Panc1 (cell line): ENCODE results near the gene ORC2. TPM values are rescaled to one million over a fixed set of nuclear protein-coding genes. Genes with fewer than 3 reads are reported as not detected.

Source experiments
- ATAC-seq: fragments of 200-7000 bp; cut with Tn5 transposase; 2 replicates; pipeline ENCODE4 v1.9.1; 2020; ENCODE audit warnings: mild to moderate bottlenecking, moderate library complexity
- BruUV-seq: library from RNA; stranded (reverse); fragments of 400-500 nt; replicated peaks from 2 replicates; lab custom pipeline; 2021; lab: Mats Ljungman, UMichigan
- CTCF ChIA-PET: fragments of 300-600 bp; sonication (Branson Sonifier 250); formaldehyde crosslinking; loops from one replicate; lab custom pipeline; 2022; ENCODE audit warnings: antibody characterized with exemption; lab: Charles Lee
- POLR2A ChIA-PET: fragments of 300-600 bp; sonication (Branson Sonifier 250); formaldehyde crosslinking; loops from one replicate; lab custom pipeline; 2022; ENCODE audit warnings: antibody characterized with exemption; lab: Charles Lee
- DNase-seq: peaks from one replicate; pipeline ENCODE4 v3.0.0-alpha.2; 2010; ENCODE audit warnings: low read depth, low spot score
- H3K27ac ChIP-seq: 2 replicates; pipeline ENCODE4 v1.5.1; 2011; ENCODE audit warnings: mild to moderate bottlenecking, low read length, inconsistent platforms
- H3K27me3 ChIP-seq: fragments of 200-500 bp; sonication (Bioruptor generic); 2 replicates; pipeline ENCODE4 v1.6.0; 2014; ENCODE audit warnings: low read length, inconsistent platforms; ENCODE audit not compliant: control insufficient read depth, insufficient read depth
- H3K36me3 ChIP-seq: fragments of 200-500 bp; sonication (Bioruptor generic); 2 replicates; pipeline ENCODE4 v1.5.1; 2014; ENCODE audit warnings: inconsistent platforms, mild to moderate bottlenecking, low read length, moderate library complexity; ENCODE audit not compliant: control insufficient read depth, insufficient read depth
- H3K4me1 ChIP-seq: 2 replicates; pipeline ENCODE4 v1.5.1; 2011; ENCODE audit warnings: inconsistent platforms, mild to moderate bottlenecking, low read length, moderate library complexity; ENCODE audit not compliant: control insufficient read depth, insufficient read depth
- H3K4me3 ChIP-seq, 2 experiments: 2 replicates each; pipeline ENCODE4 v1.5.1; 2011 to 2012; ENCODE audit warnings: low read depth in 2 of 2, low read length in 2 of 2, mild to moderate bottlenecking in 2 of 2, inconsistent platforms in 1 of 2, moderate library complexity in 1 of 2
- H3K9me3 ChIP-seq: fragments of 200-500 bp; sonication (Bioruptor generic); 2 replicates; pipeline ENCODE4 v1.5.1; 2014; ENCODE audit warnings: low read depth, mild to moderate bottlenecking, inconsistent platforms, low read length, moderate library complexity; ENCODE audit not compliant: control insufficient read depth, insufficient read depth
- POLR2AphosphoS5 ChIP-seq: IDR thresholded peaks from 2 replicates; pipeline ENCODE4 v1.6.1; 2012; ENCODE audit warnings: mild to moderate bottlenecking, low read depth, low read length, moderate library complexity
- SIN3A ChIP-seq: IDR thresholded peaks from 2 replicates; pipeline ENCODE4 v1.6.1; 2012; ENCODE audit warnings: low read depth, mild to moderate bottlenecking, low read length, moderate library complexity, borderline replicate concordance; ENCODE audit not compliant: insufficient read depth
- TCF7L2 ChIP-seq: IDR thresholded peaks from 2 replicates; pipeline ENCODE4 v1.6.1; 2011; ENCODE audit warnings: mild to moderate bottlenecking, low read depth, low read length, inconsistent platforms
- in situ Hi-C: cut with HindIII; loops from 2 replicates; pipeline ENCODE4 v1.10.0; 2016; ENCODE audit warnings: low sequenced_read_pairs, low pct_unique_long_range_greater_than_20kb
- intact Hi-C: fragments of 100-400 bp; cut with micrococcal nuclease; formaldehyde crosslinking; loops from one replicate; pipeline ENCODE4 v1.10.0; 2022; ENCODE audit not compliant: unreplicated experiment
- total RNA-seq: library from RNA; stranded (reverse); gene quantifications from one replicate; pipeline ENCODE4 v1.2.1, GENCODE V29; 2021; ENCODE audit not compliant: unreplicated experiment
- TF ChIP-seq, protein P1 (sequence below), 2 experiments: IDR thresholded peaks; 2 replicates each; pipeline ENCODE4 v1.6.1; 2011 to 2012; ENCODE audit warnings: low read depth in 2 of 2, control low read depth in 1 of 2, low read length in 1 of 2, mild to moderate bottlenecking in 1 of 2, moderate library complexity in 1 of 2; ENCODE audit not compliant: insufficient read depth in 1 of 2
- TF ChIP-seq, protein P2 (sequence below): fragments of 450-650 bp; IDR thresholded peaks from 2 replicates; pipeline ENCODE4 v1.5.1; 2017; ENCODE audit warnings: mild to moderate bottlenecking

The ORC2 gene
- total RNA-seq, 1 experiment from 2014 or later = 41.8 TPM

DNA sequence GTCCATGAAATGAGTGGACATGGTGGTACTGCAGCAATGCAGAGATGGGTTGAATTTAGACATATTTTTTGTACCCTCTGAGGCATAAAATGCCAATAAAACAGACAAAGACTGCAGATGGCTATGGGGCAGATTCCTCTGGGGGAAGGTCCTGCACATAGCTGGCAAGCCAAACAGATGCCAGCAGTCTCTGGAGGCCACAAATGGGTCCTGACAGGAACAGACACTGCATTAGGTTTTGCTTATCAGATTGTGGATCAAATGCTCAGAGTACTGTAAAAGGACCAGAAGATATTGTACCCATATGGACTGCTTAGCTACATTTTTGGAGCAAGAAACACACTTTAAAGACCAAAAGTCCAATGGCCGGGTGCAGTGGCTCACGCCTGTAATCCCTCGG, 40.9 kb upstream of the ORC2 start:
- TF ChIP-seq, protein P1, sequence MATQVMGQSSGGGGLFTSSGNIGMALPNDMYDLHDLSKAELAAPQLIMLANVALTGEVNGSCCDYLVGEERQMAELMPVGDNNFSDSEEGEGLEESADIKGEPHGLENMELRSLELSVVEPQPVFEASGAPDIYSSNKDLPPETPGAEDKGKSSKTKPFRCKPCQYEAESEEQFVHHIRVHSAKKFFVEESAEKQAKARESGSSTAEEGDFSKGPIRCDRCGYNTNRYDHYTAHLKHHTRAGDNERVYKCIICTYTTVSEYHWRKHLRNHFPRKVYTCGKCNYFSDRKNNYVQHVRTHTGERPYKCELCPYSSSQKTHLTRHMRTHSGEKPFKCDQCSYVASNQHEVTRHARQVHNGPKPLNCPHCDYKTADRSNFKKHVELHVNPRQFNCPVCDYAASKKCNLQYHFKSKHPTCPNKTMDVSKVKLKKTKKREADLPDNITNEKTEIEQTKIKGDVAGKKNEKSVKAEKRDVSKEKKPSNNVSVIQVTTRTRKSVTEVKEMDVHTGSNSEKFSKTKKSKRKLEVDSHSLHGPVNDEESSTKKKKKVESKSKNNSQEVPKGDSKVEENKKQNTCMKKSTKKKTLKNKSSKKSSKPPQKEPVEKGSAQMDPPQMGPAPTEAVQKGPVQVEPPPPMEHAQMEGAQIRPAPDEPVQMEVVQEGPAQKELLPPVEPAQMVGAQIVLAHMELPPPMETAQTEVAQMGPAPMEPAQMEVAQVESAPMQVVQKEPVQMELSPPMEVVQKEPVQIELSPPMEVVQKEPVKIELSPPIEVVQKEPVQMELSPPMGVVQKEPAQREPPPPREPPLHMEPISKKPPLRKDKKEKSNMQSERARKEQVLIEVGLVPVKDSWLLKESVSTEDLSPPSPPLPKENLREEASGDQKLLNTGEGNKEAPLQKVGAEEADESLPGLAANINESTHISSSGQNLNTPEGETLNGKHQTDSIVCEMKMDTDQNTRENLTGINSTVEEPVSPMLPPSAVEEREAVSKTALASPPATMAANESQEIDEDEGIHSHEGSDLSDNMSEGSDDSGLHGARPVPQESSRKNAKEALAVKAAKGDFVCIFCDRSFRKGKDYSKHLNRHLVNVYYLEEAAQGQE (IDR thresholded peaks at IDR 0.05; ENCODE audit: insufficient read depth in 1 of 2, low read depth in 2 of 2, low read length in 1 of 2) = no peak
- no peak overlapping the region for H3K4me3 ChIP-seq
- H3K9me3 ChIP-seq = no peaks in the 10 kb centered on the region
- no peaks in the 10 kb centered on the region for H3K27me3 ChIP-seq
- CTCF ChIA-PET = no interaction called here
- H3K4me1 ChIP-seq = no peaks in the 10 kb centered on the region
- no TSS peak for BruUV-seq
- in situ Hi-C loops = no loop called here
- ATAC-seq (no peak), DNase-seq (no peak)
- intact Hi-C loops = no loop called here
- H3K36me3 ChIP-seq = no peaks in the 10 kb centered on the region
- POLR2A ChIA-PET = no interaction called here
- H3K27ac ChIP-seq = no peak overlapping the region

DNA sequence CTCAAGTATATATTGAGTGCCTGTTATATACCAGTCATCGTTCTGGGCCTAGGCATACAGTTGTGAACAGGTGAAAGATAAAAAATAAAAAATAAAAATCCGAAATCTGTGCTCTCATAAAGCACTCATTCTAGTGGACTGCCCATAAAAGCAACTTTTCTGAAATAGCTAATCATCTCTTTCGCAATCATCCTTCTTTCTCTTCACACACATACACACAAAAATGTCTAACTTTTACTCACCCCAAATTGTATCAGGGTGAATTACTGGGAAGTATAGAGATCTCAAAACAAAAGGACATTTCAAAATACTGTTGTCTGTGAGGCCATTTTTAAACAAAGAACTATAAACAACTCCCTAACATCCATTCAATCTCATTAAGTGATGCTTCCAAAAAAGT, 29.6 kb upstream of the ORC2 start:
- no peaks in the 10 kb centered on the region for H3K4me1 ChIP-seq
- H3K27me3 ChIP-seq = no peaks in the 10 kb centered on the region
- TF ChIP-seq, protein P2, sequence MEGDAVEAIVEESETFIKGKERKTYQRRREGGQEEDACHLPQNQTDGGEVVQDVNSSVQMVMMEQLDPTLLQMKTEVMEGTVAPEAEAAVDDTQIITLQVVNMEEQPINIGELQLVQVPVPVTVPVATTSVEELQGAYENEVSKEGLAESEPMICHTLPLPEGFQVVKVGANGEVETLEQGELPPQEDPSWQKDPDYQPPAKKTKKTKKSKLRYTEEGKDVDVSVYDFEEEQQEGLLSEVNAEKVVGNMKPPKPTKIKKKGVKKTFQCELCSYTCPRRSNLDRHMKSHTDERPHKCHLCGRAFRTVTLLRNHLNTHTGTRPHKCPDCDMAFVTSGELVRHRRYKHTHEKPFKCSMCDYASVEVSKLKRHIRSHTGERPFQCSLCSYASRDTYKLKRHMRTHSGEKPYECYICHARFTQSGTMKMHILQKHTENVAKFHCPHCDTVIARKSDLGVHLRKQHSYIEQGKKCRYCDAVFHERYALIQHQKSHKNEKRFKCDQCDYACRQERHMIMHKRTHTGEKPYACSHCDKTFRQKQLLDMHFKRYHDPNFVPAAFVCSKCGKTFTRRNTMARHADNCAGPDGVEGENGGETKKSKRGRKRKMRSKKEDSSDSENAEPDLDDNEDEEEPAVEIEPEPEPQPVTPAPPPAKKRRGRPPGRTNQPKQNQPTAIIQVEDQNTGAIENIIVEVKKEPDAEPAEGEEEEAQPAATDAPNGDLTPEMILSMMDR = no peak
- no peak for TF ChIP-seq SIN3A
- no peak for TF ChIP-seq TCF7L2
- TF ChIP-seq, protein P1 (IDR thresholded peaks at IDR 0.05; ENCODE audit: insufficient read depth in 1 of 2, low read depth in 2 of 2, low read length in 1 of 2) = no peak
- no peak for TF ChIP-seq POLR2AphosphoS5
- peaks cover 2% of the 10 kb centered on the region; the same call in 1 of the 2 replicates for H3K36me3 ChIP-seq
- H3K27ac ChIP-seq = no peak overlapping the region
- in situ Hi-C loops = no loop called here
- ChIA-PET CTCF (no interaction called here), POLR2A (no interaction called here)
- no TSS peak for BruUV-seq
- no peak for DNase-seq
- no peak for ATAC-seq
- intact Hi-C loops = no loop called here
- H3K9me3 ChIP-seq = no peaks in the 10 kb centered on the region
- H3K4me3 ChIP-seq = no peak overlapping the region
